Measurements from ENCODE around the gene SLC2A4RG.
A peak's percentile ranks its signal among the peaks of the same experiment; 100 is the strongest.

Gene SLC2A4RG

DNA sequence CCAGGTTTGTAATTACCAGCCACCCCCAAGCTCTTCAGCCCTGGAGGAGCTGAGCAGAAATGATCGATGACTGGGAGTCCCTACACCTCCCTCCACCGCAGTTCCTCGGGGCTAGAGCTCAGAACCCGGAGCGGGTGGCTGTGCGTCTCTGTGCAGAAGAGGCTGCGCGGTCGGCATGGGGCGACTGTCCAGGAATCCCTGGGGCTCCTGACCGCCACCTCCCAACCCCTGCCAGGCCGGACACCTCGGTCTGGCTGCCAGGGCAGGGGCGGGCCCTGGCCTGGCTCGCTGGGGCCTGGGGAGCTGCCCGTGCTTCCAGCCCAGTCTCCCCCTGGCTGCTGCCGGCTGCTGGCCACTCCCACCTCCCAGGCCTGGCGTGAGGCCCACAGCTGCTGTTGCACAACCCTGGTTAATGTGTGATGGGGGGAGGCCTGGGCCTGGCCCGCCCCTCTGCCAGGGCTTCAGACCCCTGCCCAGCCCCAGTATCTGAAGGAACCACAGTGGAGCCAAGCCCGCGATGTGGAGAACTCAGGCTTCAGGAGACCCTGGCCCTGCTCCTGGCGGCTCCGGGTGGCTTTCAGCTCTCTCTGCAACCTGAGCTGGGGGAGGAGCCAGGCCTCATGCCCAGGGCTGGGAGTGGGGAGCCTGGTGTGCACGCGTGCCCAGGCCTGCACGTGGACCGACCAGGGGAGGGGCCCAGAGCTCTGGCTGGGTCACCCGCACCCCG, 1.2 kb downstream of the SLC2A4RG start:
- peak; percentile 87 for DNase-seq (ENCODE audit: low read depth, low spot score)

DNA sequence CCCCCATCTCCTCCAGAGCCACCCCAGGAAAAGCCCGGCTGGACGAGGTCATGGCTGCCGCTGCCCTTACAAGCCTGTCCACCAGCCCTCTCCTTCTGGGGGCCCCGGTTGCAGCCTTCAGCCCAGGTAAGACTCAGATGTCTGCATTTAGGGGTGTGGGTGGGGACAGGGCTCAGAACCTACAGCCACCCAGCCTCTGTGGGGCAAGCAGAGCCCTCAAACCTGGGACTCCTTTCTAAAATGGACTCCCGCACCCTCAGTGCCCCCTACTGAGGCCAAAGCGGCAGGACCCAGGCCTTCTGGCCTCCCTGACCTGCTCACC, 1.7 kb downstream of the SLC2A4RG start:
- DNase-seq (ENCODE audit: low read depth, low spot score): no peak

DNA sequence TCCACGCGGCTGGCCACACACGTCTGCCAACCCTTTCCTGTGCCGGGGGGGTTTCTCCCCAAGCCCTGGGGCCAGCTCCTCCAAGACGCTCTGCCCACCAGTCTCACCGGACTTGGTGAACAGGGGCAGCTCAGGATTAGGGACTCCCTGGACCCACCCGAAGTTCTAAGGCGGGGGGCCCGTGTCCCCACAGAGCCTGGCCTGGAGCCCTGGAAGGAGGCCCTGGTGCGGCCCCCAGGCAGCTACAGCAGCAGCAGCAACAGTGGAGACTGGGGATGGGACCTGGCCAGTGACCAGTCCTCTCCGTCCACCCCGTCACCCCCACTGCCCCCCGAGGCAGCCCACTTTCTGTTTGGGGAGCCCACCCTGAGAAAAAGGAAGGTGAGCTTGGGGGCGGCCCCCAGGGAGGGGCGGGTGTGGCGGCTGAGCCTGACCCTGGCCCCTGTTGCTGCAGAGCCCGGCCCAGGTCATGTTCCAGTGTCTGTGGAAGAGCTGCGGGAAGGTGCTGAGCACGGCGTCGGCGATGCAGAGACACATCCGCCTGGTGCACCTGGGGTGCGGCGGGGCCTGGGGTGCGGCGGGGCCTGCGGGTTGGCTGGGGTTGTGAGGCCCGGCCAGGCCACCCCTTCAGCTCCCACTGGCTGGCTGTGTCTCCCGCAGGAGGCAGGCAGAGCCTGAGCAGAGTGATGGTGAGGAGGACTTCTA, 2.3 kb downstream of the SLC2A4RG start:
- DNase-seq (ENCODE audit: low read depth, low spot score): no peak

DNA sequence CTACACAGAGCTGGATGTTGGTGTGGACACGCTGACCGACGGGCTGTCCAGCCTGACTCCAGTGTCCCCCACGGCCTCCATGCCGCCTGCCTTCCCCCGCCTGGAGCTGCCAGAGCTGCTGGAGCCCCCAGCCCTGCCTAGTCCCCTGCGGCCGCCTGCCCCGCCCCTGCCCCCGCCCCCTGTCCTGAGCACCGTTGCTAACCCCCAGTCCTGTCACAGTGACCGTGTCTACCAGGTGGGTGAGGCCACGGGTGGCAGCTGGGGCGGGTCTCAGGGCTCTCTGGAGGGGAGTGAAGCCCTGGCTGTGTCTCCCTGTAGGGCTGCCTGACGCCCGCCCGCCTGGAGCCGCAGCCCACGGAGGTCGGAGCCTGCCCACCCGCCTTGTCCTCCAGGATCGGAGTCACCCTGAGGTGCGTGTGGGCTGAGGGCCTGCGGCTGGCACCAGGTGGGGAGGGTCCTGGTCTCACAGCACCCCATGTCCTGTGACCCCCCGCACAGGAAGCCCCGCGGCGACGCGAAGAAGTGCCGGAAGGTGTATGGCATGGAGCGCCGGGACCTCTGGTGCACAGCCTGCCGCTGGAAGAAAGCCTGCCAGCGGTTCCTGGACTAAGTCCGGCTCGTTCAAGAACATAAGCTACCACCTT, 2.9 kb downstream of the SLC2A4RG start:
- DNase-seq (ENCODE audit: low read depth, low spot score): no peak

DNA sequence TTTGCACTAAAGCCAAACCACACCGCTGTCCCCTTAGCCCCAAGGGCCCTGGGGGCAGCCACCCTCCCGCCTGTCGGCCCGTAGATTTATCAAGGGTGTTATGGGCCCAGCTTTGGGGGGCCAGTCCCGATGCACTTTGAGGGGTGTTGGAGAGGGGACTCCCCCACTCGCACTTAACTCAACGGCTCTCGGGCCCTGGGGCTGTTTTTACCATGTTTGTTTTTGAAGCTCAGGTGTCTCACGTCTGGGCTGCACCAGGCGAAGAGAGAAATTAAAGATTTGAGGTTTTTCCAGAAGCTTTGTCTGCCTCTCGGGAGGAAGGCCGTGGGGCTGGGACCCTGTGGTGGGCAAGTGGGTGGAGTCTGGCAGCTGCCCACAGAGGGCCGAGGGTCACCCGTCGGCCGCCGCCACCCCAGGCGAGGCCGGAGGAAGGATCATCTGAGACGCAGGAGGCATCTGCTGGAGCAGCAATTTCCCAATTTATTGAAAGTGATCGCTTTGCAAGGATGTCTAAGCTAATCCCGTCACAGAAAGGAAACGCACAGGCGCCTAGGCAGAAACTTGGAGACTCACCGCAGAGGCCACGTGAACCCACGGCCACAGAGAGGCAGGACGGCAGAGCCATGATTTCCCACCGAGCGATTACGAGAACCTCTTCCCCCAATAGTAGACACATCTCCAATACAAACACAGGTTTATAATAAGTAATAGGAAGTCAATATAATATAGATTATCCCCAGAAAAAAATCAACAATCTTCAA, 3.8 kb downstream of the SLC2A4RG start:
- DNase-seq (ENCODE audit: low read depth, low spot score): no peak

DNA sequence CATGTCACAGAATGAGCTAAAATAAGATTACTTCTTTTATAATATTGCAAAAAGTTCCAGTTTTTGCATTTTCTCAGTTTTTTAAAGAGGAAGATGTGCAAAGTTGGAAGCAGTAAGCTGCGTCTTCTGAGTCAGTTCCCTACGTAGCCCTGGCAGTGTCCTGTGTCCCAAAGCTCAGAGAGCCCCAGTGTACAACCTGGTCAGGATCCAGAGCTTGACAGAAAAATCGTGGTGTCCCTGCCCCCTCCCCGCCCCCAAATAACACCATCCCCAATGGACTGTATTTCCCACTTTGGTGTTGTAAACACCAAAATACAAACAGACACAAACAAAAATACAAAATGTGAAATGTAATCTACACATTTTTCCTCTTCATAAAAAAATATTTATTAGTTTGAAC, 4.6 kb downstream of the SLC2A4RG start:
- no peak for DNase-seq (ENCODE audit: low read depth, low spot score)

DNA sequence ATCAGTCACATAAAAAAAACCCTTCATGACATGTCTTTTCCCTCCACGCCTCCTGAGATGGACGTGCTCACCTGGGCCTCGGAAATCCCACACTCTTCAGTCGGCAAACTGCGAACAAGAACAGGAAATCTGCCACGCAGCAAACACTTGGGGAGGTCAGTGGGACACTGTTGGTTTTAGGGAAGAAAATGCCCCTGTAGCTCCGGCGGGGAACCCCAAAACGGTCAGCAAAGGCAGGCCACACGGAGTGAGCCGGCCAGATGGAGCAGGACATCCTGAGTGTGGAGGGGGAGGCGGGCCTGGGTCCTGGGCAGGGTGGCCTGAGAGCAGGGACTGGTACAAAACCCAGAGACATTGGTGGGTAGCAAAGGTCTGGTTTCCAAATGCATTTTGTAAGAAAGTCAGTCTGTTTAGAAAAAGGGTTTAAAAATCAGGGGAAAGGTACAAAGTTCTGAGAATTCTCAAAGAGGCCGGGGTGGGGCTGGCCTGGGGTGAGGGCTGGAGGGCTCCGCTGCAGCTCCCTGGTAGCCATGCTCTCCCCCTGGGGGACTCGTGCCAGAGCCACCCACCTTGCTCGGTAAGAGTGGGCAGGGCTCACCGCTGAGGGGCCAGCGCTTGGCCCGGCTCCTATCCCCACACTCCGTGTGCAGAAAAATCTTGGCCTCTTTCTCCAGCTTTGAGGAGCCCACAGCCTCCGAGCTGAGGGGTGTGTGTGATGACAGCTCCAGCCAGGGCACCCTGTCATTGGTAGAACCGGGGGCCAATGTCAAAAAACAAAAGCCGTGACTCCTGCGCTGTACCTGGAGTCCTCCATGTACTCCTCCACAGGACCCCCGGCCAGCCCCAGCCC, 5.2 kb downstream of the SLC2A4RG start:
- no peak for DNase-seq (ENCODE audit: low read depth, low spot score)

DNA sequence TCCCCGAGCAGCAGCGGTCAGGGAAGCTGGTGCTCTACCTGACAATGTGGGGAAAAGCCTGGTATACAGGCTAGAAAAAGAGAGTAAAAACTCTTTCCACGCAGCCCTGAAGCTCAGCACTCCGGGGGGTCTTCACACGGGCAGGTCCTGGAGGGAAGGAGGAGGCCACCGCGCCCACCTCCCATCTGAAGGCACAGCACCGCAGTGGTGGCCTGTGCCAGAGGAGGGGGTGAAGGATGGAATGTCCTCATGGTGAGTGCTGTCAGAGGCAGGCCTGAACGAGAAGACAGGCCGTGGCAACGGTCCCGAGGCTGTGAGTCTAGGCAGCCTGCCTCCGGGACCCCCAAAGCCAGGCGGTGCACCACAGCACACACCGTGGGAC, 5.8 kb downstream of the SLC2A4RG start:
- DNase-seq (ENCODE audit: low read depth, low spot score): no peak

DNA sequence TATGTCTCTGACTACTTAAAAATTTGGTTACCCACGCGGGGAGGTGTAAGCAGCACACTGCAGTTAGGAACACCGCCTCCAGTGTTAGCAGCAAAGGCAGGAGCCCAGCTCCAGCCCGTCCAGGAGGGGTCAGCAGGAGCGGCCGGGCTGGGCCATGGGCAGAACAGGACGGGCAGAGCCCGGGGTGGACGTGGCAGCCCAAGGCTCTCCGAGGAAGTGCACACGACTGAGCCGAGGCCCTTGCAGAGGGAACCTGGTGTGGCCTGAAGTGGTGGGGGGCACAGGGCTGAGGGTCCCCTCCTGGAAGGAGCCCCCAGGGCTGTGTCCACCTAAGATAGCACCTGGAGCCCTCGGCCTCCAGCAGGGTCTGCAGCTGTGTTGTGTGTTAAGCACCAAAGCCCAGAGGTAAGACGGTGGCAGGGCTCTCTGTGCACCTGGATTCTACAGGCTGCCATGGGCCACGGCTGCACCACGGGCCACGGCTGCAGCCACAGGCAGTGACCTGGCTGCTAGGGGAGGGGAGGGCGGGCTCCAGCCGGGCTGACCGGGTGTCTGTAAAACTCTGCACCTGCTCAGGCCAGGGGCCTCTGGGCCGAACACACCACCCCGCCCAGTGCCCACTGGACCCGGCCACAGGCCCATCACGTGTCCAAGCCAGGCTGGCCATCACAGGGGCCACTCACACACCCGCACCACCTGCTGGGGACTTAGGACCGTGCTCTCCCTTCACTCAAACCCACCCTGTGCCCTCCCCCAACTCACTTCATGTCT, 6.6 kb downstream of the SLC2A4RG start:
- no peak for DNase-seq (ENCODE audit: low read depth, low spot score)

DNA sequence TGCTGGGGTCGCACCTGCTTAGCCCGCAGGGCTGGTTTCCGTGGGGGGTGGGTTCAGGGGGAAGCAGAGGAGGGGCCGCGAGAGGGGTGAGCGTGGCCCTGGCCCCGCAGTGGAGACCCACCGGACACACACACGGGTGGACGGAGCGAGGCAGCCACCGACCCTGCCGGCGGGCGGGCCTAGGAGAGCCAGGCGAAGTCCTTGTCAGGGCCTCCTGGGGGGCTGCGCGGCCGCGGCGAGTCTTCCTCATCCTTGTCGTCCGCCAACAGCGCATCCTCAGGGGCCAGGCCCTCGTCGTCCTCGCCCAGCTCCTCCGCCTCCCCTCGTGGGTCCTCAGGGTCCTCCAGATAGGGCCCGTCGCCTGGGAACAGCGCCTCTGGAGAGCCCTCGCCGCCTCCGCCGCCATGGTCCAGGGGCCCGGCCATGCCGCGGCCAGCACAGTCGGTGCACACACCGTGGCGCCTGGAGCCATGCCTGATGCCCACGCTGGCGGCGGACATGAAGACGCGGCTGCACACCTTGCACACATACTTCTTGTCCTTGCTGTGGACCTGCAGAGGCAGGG, 7.3 kb downstream of the SLC2A4RG start:
- no peak for DNase-seq (ENCODE audit: low read depth, low spot score)

DNA sequence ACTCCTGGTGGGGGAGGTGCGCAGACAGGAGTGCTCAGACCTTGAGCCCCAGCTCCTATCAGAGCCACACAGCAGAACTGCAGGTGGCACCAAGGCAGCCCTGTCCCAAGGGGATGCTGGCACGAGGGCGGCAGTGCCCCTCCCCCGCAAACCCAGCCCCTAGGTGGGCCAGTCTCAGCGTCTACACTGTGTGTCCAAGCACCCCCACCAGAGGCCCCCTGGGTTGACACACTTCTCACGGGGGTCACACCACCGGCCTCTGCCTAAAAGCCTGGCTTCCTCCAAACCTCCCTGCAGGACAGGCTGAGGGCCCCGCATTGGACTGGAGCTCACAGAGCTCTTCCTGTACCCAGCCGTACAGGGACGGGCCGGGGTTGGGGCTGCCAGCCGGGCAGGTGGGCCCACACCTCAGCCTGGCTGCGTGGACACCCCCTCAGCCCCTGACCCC, 8.1 kb downstream of the SLC2A4RG start:
- no peak for DNase-seq (ENCODE audit: low read depth, low spot score)

DNA sequence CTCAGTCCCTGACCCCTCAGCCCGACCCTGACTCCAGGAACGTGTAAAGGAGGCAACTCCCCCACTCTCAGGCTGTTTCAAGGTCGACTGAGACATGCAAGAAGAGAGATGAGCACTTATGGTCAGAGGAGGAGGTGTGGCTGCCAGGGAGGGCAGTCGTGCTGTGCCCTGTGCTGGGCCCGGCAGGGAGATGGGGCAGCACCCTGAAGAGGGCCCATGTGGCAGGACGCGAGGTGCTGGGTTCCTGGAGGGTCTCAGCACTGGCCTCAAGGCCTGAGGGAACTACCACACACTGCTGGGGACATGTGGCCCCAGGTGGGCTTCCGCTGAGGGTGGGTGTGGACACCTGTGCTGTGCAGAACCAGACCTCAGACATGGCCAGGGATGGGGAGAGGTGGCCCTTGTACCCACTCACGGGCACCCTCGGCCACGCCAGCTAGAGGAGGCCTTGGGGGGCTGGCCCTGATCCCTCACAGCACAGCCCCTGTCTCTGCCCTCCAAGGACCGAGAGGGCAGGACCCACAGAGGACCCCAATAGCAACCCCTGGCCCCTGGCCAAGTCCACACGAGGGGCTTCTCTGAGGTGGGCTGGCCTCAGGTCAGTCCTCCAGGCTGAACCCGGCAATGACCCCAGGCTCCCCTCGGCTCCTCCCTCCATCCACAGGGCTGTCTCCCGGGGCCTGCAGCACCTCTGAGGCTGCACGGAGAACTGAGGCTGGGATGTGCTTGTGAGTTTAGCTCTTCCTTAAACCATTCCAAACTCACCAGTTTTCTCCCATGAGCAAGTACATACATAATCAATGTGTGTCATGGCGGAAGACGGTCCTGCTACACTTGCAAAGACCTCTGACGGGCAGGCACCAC, 8.7 kb downstream of the SLC2A4RG start:
- DNase-seq (ENCODE audit: low read depth, low spot score): no peak

DNA sequence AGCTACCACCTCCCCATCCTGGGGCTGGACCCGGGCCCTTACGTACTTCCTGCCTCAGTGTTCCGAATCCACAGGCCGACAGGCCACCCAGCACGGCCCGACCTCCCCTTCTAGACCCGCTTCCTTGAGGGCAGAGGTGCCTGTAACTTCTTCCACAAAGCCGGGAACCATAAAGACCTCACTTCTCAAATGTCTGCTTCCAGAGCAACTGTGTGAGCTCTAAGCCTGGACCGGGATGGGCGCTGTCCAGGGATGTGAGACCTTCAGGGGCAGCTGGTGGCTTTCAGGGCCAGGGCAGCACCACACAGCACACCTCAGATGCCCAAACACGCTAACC, 9.3 kb downstream of the SLC2A4RG start:
- DNase-seq (ENCODE audit: low read depth, low spot score): no peak

DNA sequence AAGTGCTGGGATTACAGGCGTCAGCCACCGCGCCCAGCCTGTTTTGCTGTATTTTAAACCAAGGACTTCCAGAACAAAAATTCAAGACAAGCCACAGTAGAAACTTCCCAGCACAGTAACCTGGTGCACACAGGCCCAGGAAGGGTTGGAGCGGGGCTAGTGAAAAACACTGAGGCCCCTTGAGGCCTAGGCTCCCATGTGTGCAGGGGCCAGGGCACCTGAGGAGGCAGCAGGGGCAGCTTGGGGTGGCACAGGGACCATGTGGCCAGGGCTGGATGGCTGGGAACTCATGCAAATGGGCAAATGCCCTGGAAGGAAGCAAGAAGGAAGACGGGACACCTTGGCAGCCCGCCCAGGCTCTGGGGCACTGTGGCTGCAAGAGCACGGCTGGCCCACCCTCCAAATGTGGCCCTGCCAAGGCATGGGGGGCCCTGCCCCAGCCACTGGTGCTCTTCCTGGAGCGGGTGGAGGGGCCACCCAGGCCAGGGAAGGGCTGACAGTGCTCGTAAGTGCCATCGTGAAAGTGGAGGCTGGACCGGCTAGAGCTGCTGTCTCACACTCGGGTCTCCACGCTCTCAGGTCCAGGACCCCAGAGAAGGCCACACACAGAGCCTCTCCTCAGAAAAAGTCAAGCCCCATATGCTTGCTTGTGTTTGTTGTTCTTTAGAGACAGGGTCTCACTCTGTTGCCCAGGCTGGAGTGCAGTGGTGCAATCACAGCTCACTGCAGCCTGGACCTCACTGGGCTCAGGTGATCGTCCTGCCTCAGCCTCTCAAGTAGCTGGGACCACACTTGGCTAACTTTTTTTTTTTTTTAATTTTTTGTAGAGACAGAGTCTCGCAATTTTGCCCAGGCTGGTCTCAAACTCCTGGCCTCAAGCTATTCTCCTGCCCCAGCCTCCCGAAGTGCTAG, 10.3 kb downstream of the SLC2A4RG start:
- DNase-seq (ENCODE audit: low read depth, low spot score): no peak

DNA sequence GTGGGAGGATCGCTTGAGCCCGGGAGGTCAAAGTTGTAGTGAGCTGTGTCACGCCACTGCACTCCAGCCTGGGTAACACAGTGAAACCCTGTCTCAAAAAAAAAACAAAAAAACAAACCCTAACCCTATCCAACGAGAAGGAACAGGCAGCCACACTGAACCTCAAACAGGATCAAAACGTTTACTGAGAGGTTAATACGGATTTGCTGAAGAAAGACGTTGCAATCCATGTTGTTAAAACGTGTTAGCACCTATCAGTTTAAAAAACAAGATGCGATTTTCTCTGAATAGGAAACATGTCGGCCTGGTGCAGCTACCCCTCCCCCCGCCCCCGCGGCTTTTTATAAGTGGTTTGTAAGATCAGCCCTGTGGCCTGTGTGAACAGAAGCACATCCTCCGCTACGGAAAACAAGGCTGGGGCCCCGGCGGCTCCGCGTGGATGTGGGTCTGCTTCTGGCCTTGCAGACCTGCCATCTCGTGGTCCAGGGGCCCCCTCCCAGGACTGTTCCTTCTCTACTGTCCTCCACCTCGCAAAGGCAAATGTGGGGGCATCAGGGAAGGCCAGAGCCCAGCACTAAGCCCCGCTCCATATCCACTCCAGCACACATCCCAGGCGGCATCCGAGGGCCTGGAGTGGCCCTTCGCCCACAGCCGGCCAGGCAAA, 11.4 kb downstream of the SLC2A4RG start:
- DNase-seq (ENCODE audit: low read depth, low spot score): peak; percentile 55

DNA sequence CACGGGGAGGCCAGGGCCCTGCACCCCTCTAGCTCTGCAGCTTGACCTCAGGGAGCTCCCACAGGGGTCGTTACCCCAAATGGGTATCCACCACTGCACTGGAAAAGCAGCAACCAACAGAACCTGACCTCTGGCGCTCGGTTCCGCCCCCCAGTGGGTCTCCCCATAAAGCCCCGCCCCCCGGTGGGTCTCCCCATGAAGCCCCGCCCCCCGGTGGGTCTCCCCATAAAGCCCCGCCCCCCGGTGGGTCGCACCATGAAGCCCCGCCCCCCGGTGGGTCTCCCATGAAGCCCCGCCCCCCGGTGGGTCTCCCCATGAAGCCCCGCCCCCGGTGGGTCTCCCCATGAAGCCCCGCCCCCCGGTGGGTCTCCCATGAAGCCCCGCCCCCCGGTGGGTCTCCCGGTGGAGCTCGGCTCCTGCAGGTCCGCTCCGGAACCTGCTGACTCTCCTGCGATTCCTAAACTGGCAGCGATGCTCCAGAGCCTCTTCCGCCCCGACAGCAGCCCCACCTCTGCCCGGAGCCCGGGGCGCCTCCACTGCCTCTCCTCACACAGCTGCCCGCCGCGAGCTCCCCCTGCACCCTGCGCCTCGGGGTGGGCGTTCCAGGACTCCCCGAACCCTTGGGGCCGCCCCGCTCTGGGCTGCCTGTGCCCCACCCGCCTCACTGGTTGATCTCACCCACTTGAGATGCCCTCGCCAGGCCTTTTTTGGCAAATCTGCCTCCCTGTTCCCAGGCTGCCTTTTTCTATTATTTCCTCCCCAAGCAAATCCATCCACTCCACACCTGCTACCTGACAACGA, 12.1 kb downstream of the SLC2A4RG start:
- DNase-seq (ENCODE audit: low read depth, low spot score): no peak
